ENCODE measurements around the gene COTL1. TPM values are rescaled to one million over a fixed set of nuclear protein-coding genes. Genes with fewer than 3 reads are reported as not detected.

Gene COTL1
- polyA plus RNA-seq, 4 donors, result 43.6 to 166 (median 94.3) TPM

GRCh38 chr16:84517366-84517765, 100.5 kb downstream of the COTL1 start:
- no peak overlapping the region for H3K4me3 ChIP-seq (ENCODE audit: low read depth in 1 of 3, low read length in 3 of 3)
- H3K9me3 ChIP-seq (ENCODE audit: control insufficient read depth in 2 of 2, insufficient read depth in 1 of 2, low read depth in 1 of 2, low read length in 1 of 2), result no peaks in the 10 kb centered on the region
- no peak for DNase-seq
- no peak for FAIRE-seq
- H3K27me3 ChIP-seq (ENCODE audit: control insufficient read depth in 3 of 3, insufficient read depth in 3 of 3, low read length in 3 of 3), result no peaks in the 10 kb centered on the region
- no peaks in the 10 kb centered on the region for H3K4me1 ChIP-seq (ENCODE audit: control insufficient read depth in 3 of 3, insufficient read depth in 2 of 3, low read depth in 1 of 3, low read length in 2 of 3)
- H3K36me3 ChIP-seq (ENCODE audit: control insufficient read depth in 3 of 3, insufficient read depth in 2 of 3, low read depth in 1 of 3, low read length in 3 of 3), result no peaks in the 10 kb centered on the region
- no peak overlapping the region for H3K27ac ChIP-seq (ENCODE audit: low read depth in 1 of 3, low read length in 2 of 3)
- 88 to 93% (median 91%) methylated on average over 12 of the region's 12 CpGs for WGBS, 3 donors

Other genes with a start within 250 kb of the COTL1 start
- gene ATP2C2, start 249.5 kb downstream of the COTL1 start, polyA plus RNA-seq, result 10 to 100 TPM in 2 of 4 donors, 1 to 10 TPM in 2; 4.0 to 45.7 (median 15.6) TPM
- gene MEAK7, start 113.4 kb downstream of the COTL1 start, polyA plus RNA-seq, result 1 to 10 TPM; 7.3 to 9.2 (median 7.4) TPM
- gene KLHL36, start 30.4 kb upstream of the COTL1 start, polyA plus RNA-seq, result 10 to 100 TPM; 12.7 to 33.1 (median 19.3) TPM
- gene USP10, start 81.9 kb upstream of the COTL1 start, polyA plus RNA-seq, result 10 to 100 TPM; 22.4 to 67.1 (median 32.1) TPM
- gene CRISPLD2, start 201.9 kb upstream of the COTL1 start, polyA plus RNA-seq, result 10 to 100 TPM in 1 of 4 donors, 1 to 10 TPM in 2, under 1 TPM in 1; 0.89 to 31.4 (median 4.9) TPM

Measured in small intestine (tissue), 7 donors.